HEK293 (cell line): ENCODE measurements around the gene CCDC12.

Experiments used
- CTCF ChIP-seq: fragments of 450-650 bp; formaldehyde crosslinking; IDR thresholded peaks from 2 replicates; pipeline ENCODE4 v1.5.1; 2016; ENCODE audit warnings: missing biosample characterization, missing genetic modification characterization
- HOXA7 ChIP-seq: sonication (generic); formaldehyde crosslinking; IDR thresholded peaks from 2 replicates; pipeline ENCODE4 v1.8.1; 2022; ENCODE audit warnings: missing genetic modification reagents, borderline replicate concordance
- KLF1 ChIP-seq: fragments of 450-650 bp; formaldehyde crosslinking; IDR thresholded peaks from 2 replicates; pipeline ENCODE4 v1.5.1; 2016; ENCODE audit warnings: missing biosample characterization, missing genetic modification characterization
- MYNN ChIP-seq: fragments of 450-650 bp; formaldehyde crosslinking; IDR thresholded peaks from 2 replicates; pipeline ENCODE4 v1.5.1; 2016; ENCODE audit warnings: missing biosample characterization, missing genetic modification characterization, borderline replicate concordance
- REST ChIP-seq: fragments of 450-650 bp; formaldehyde crosslinking; IDR thresholded peaks from 2 replicates; pipeline ENCODE4 v1.5.1; 2016; ENCODE audit warnings: missing biosample characterization, missing genetic modification characterization
- SCRT1 ChIP-seq: fragments of 450-650 bp; formaldehyde crosslinking; IDR thresholded peaks from 2 replicates; pipeline ENCODE4 v1.5.1; 2016; ENCODE audit warnings: missing biosample characterization, missing genetic modification characterization, borderline replicate concordance
- YY1 ChIP-seq: fragments of 450-650 bp; formaldehyde crosslinking; IDR thresholded peaks from 2 replicates; pipeline ENCODE4 v1.5.1; 2018; ENCODE audit warnings: missing biosample characterization, missing genetic modification characterization
- ZBTB1 ChIP-seq: fragments of 450-650 bp; formaldehyde crosslinking; IDR thresholded peaks from 2 replicates; pipeline ENCODE4 v1.5.1; 2016; ENCODE audit warnings: missing biosample characterization, missing genetic modification characterization
- ZBTB8A ChIP-seq: fragments of 450-650 bp; formaldehyde crosslinking; IDR thresholded peaks from 2 replicates; pipeline ENCODE4 v1.5.1; 2016; ENCODE audit warnings: missing biosample characterization, missing genetic modification characterization
- ZFP3 ChIP-seq: fragments of 450-650 bp; formaldehyde crosslinking; IDR thresholded peaks from 2 replicates; pipeline ENCODE4 v1.5.1; 2016; ENCODE audit warnings: low read depth, missing biosample characterization, missing genetic modification characterization
- ZNF488 ChIP-seq: fragments of 450-650 bp; formaldehyde crosslinking; IDR thresholded peaks from 2 replicates; pipeline ENCODE4 v1.5.1; 2016; ENCODE audit warnings: missing biosample characterization, missing genetic modification characterization
- ZNF530 ChIP-seq: fragments of 450-650 bp; formaldehyde crosslinking; IDR thresholded peaks from 2 replicates; pipeline ENCODE4 v1.5.1; 2016; ENCODE audit warnings: low read depth, missing biosample characterization, missing genetic modification characterization
- ZSCAN5A ChIP-seq: fragments of 450-650 bp; formaldehyde crosslinking; IDR thresholded peaks from 2 replicates; pipeline ENCODE4 v1.5.1; 2016; ENCODE audit warnings: missing biosample characterization, missing genetic modification characterization

GRCh38 chr3:46930945-46931403, 45.6 kb downstream of the CCDC12 start:
- TF ChIP-seq ZFP3 (tag by site-specific recombination) (no peak), SCRT1 (no peak), ZSCAN5A (tag by site-specific recombination) (no peak), CTCF (tag by site-specific recombination) (no peak), ZBTB8A (no peak), REST (tag by site-specific recombination) (no peak), KLF1 (tag by site-specific recombination) (no peak), YY1 (tag by site-specific recombination) (no peak), ZNF530 (tag by site-specific recombination) (no peak), ZBTB1 (tag by site-specific recombination) (no peak), ZNF488 (tag by site-specific recombination) (no peak), MYNN (tag by site-specific recombination) (no peak), HOXA7 (CRISPR knock-in tag) (no peak)
